Measurements from ENCODE around the gene SESN1. TPM values are rescaled to one million over a fixed set of nuclear protein-coding genes. Genes with fewer than 3 reads are reported as not detected.
"Not testable (repeated sequence)": the region's sequence is repeated elsewhere in the genome, so short reads cannot be mapped to it uniquely, and the experiment has no call there.

The SESN1 gene
- total RNA-seq, 2 experiments from 2014 or later, result 23.1 to 24.5 TPM

GRCh38 chr6:108993876-108994275 is 100.8 kb downstream of the SESN1 start:
- no peak for DNase-seq
- Mint-ChIP-seq H3K36me3 (ENCODE audit: low read depth) (peaks cover 58% of the 10 kb centered on the region), H3K9me3 (ENCODE audit: insufficient read depth) (no peaks in the 10 kb centered on the region), H3K27ac (no peak overlapping the region), H3K4me3 (no peak overlapping the region), H3K27me3 (ENCODE audit: low read depth) (no peaks in the 10 kb centered on the region), H3K4me1 (ENCODE audit: low read depth) (no peaks in the 10 kb centered on the region)
- POLR2A ChIA-PET, result no interaction called here
- CTCF ChIA-PET, result no interaction called here
- no peak for ATAC-seq

GRCh38 chr6:108989700-108990099 is 104.9 kb downstream of the SESN1 start:
- no peak for ATAC-seq
- no peak overlapping the region for H3K27ac Mint-ChIP-seq
- H3K27me3 Mint-ChIP-seq (ENCODE audit: low read depth), result no peaks in the 10 kb centered on the region
- ChIA-PET POLR2A (no interaction called here), CTCF (no interaction called here)
- peaks cover 61% of the 10 kb centered on the region for H3K36me3 Mint-ChIP-seq (ENCODE audit: low read depth)
- H3K4me1 Mint-ChIP-seq (ENCODE audit: low read depth), result no peaks in the 10 kb centered on the region
- H3K9me3 Mint-ChIP-seq (ENCODE audit: insufficient read depth), result no peaks in the 10 kb centered on the region
- no peak for DNase-seq
- no peak overlapping the region for H3K4me3 Mint-ChIP-seq

- H3K27me3 Mint-ChIP-seq (ENCODE audit: low read depth), result no peaks in the 10 kb centered on the region
- ChIA-PET POLR2A (no interaction called here), CTCF (interaction anchor here (1.0 to 1.5 kb wide), 4 partner anchors 20 to 138 kb away, joined by 3 read pairs; no protein-coding TSS in a partner anchor)
- no peak overlapping the region for H3K27ac Mint-ChIP-seq
- H3K9me3 Mint-ChIP-seq (ENCODE audit: insufficient read depth), result no peaks in the 10 kb centered on the region
- no peak for ATAC-seq
- no peak overlapping the region for H3K4me3 Mint-ChIP-seq
- DNase-seq, result no peak
- peaks cover 66% of the 10 kb centered on the region for H3K36me3 Mint-ChIP-seq (ENCODE audit: low read depth)
- H3K4me1 Mint-ChIP-seq (ENCODE audit: low read depth), result no peaks in the 10 kb centered on the region
Observed at GRCh38 chr6:108988765-108989164, 105.9 kb downstream of the SESN1 start.

GRCh38 chr6:108988296-108988695 is 106.3 kb downstream of the SESN1 start:
- ChIA-PET POLR2A (no interaction called here), CTCF (interaction anchor here (1.0 to 1.5 kb wide), 4 partner anchors 20 to 138 kb away, joined by 3 read pairs; no protein-coding TSS in a partner anchor)
- ATAC-seq (no peak), DNase-seq (no peak)
- Mint-ChIP-seq H3K4me3 (no peak overlapping the region), H3K27ac (no peak overlapping the region), H3K27me3 (ENCODE audit: low read depth) (no peaks in the 10 kb centered on the region), H3K4me1 (ENCODE audit: low read depth) (no peaks in the 10 kb centered on the region), H3K36me3 (ENCODE audit: low read depth) (peaks cover 64% of the 10 kb centered on the region), H3K9me3 (ENCODE audit: insufficient read depth) (no peaks in the 10 kb centered on the region)

- ATAC-seq (no peak), DNase-seq (no peak)
- Mint-ChIP-seq H3K4me3 (no peak overlapping the region), H3K27ac (no peak overlapping the region), H3K36me3 (ENCODE audit: low read depth) (peaks cover 59% of the 10 kb centered on the region), H3K4me1 (ENCODE audit: low read depth) (no peaks in the 10 kb centered on the region), H3K9me3 (ENCODE audit: insufficient read depth) (no peaks in the 10 kb centered on the region), H3K27me3 (ENCODE audit: low read depth) (no peaks in the 10 kb centered on the region)
- CTCF ChIA-PET, result interaction anchor here (1.2 to 1.8 kb wide), 4 partner anchors 9 to 445 kb away, joined by 3 to 7 read pairs (median 4); no protein-coding TSS in a partner anchor
- POLR2A ChIA-PET, result interaction anchor here (0.7 kb wide), 1 partner anchor 16 kb away, joined by 3 read pairs; no protein-coding TSS in a partner anchor
Observed at GRCh38 chr6:108987156-108987555, 107.5 kb downstream of the SESN1 start.

- no peaks in the 10 kb centered on the region for H3K4me1 Mint-ChIP-seq (ENCODE audit: low read depth)
- no peak for ATAC-seq
- no peak overlapping the region for H3K4me3 Mint-ChIP-seq
- H3K9me3 Mint-ChIP-seq (ENCODE audit: insufficient read depth), result no peaks in the 10 kb centered on the region
- H3K27me3 Mint-ChIP-seq (ENCODE audit: low read depth), result no peaks in the 10 kb centered on the region
- H3K27ac Mint-ChIP-seq, result no peak overlapping the region
- ChIA-PET CTCF (no interaction called here), POLR2A (no interaction called here)
- peaks cover 44% of the 10 kb centered on the region for H3K36me3 Mint-ChIP-seq (ENCODE audit: low read depth)
- no peak for DNase-seq
Observed at GRCh38 chr6:108985301-108985700, 109.3 kb downstream of the SESN1 start.

GRCh38 chr6:108983151-108983550 is 111.5 kb downstream of the SESN1 start:
- H3K36me3 Mint-ChIP-seq (ENCODE audit: low read depth), result peaks cover 37% of the 10 kb centered on the region
- H3K4me3 Mint-ChIP-seq, result no peak overlapping the region
- ATAC-seq (no peak), DNase-seq (no peak)
- no peaks in the 10 kb centered on the region for H3K9me3 Mint-ChIP-seq (ENCODE audit: insufficient read depth)
- H3K27ac Mint-ChIP-seq, result no peak overlapping the region
- no peaks in the 10 kb centered on the region for H3K4me1 Mint-ChIP-seq (ENCODE audit: low read depth)
- POLR2A ChIA-PET, result no interaction called here
- CTCF ChIA-PET, result no interaction called here
- peaks cover 4% of the 10 kb centered on the region for H3K27me3 Mint-ChIP-seq (ENCODE audit: low read depth)

- DNase-seq (no peak), ATAC-seq (no peak)
- Mint-ChIP-seq H3K9me3 (ENCODE audit: insufficient read depth) (no peaks in the 10 kb centered on the region), H3K27me3 (ENCODE audit: low read depth) (peaks cover 4% of the 10 kb centered on the region), H3K27ac (no peak overlapping the region), H3K4me3 (no peak overlapping the region), H3K36me3 (ENCODE audit: low read depth) (peaks cover 32% of the 10 kb centered on the region), H3K4me1 (ENCODE audit: low read depth) (no peaks in the 10 kb centered on the region)
- CTCF ChIA-PET, result no interaction called here
- POLR2A ChIA-PET, result no interaction called here
Observed at GRCh38 chr6:108982154-108983113, 112.2 kb downstream of the SESN1 start.

GRCh38 chr6:108978638-108979037 is 116.0 kb downstream of the SESN1 start:
- POLR2A ChIA-PET; H3K4me1 Mint-ChIP-seq (ENCODE audit: low read depth); H3K4me3 Mint-ChIP-seq; H3K9me3 Mint-ChIP-seq (ENCODE audit: insufficient read depth); H3K27me3 Mint-ChIP-seq (ENCODE audit: low read depth); H3K27ac Mint-ChIP-seq; ATAC-seq; DNase-seq; CTCF ChIA-PET: not testable (repeated sequence)
- peaks cover 19% of the 10 kb centered on the region for H3K36me3 Mint-ChIP-seq (ENCODE audit: low read depth)

- H3K4me1 Mint-ChIP-seq (ENCODE audit: low read depth), result peaks cover 16% of the 10 kb centered on the region
- ATAC-seq (no peak), DNase-seq (no peak)
- no peak overlapping the region for H3K4me3 Mint-ChIP-seq
- peaks cover 7% of the 10 kb centered on the region for H3K9me3 Mint-ChIP-seq (ENCODE audit: insufficient read depth)
- ChIA-PET POLR2A (no interaction called here), CTCF (no interaction called here)
- H3K36me3 Mint-ChIP-seq (ENCODE audit: low read depth), result peaks cover 10% of the 10 kb centered on the region
- H3K27ac Mint-ChIP-seq, result no peak overlapping the region
- peaks cover 6% of the 10 kb centered on the region for H3K27me3 Mint-ChIP-seq (ENCODE audit: low read depth)
Observed at GRCh38 chr6:108974201-108974600, 120.4 kb downstream of the SESN1 start.

GRCh38 chr6:108969776-108970175 is 124.9 kb downstream of the SESN1 start:
- H3K9me3 Mint-ChIP-seq (ENCODE audit: insufficient read depth), result peaks cover 7% of the 10 kb centered on the region
- H3K4me1 Mint-ChIP-seq (ENCODE audit: low read depth), result peaks cover 31% of the 10 kb centered on the region
- H3K36me3 Mint-ChIP-seq (ENCODE audit: low read depth), result no peaks in the 10 kb centered on the region
- POLR2A ChIA-PET, result no interaction called here
- no peaks in the 10 kb centered on the region for H3K27me3 Mint-ChIP-seq (ENCODE audit: low read depth)
- H3K4me3 Mint-ChIP-seq, result no peak overlapping the region
- no peak overlapping the region for H3K27ac Mint-ChIP-seq
- ATAC-seq (no peak), DNase-seq (no peak)
- CTCF ChIA-PET, result interaction anchor here (1.4 kb wide), 1 partner anchor 11 kb away, joined by 5 read pairs; no protein-coding TSS in a partner anchor
